ENCODE data around the gene MAPT.

MAPT gene

DNA sequence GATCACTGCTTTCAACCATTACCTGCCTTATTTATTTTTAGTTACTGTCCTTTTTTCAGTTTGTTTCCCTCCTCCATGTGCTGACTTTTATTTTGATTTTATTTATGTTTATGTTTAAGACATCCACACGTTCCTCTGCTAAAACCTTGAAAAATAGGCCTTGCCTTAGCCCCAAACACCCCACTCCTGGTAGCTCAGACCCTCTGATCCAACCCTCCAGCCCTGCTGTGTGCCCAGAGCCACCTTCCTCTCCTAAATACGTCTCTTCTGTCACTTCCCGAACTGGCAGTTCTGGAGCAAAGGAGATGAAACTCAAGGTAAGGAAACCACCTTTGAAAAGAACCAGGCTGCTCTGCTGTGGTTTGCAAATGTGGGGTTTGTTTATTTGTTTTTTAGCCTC, 95.4 kb downstream of the MAPT start:
- no peak for TF ChIP-seq YY1 (IDR thresholded peaks at IDR 0.05; ENCODE audit: low read depth)

DNA sequence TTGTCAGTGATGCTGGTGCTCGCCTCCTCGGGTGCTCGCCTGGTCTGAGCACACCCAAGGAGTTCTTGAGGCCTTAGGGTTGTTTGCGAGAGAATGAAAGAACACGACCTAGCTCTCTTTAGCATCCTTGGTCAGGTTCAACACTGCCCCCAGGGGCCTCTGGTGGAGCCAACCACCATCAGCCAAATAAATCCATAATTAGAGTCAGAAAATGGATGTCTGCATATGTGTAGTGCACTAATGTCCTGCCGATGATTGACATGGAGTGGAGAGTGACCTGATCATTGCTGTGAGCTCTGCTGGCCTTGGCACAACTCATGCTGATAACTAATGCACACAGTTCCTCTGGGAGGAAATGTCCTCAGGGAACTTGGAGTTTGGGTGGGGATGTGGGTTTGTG, 96.5 kb downstream of the MAPT start:
- TF ChIP-seq CREB1 (IDR thresholded peaks at IDR 0.05; ENCODE audit: low read depth) (no peak), TEAD4 (IDR thresholded peaks at IDR 0.05) (no peak), YY1 (IDR thresholded peaks at IDR 0.05; ENCODE audit: low read depth) (no peak), RAD21 (IDR thresholded peaks at IDR 0.05; ENCODE audit: low read depth) (no peak), TAF1 (IDR thresholded peaks at IDR 0.05; ENCODE audit: low read depth) (no peak), EGR1 (IDR thresholded peaks at IDR 0.05) (no peak), EP300 (IDR thresholded peaks at IDR 0.05; ENCODE audit: borderline replicate concordance) (no peak)
- TF ChIP-seq, protein P1, sequence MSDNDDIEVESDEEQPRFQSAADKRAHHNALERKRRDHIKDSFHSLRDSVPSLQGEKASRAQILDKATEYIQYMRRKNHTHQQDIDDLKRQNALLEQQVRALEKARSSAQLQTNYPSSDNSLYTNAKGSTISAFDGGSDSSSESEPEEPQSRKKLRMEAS (IDR thresholded peaks at IDR 0.05), result no peak
- TF ChIP-seq, protein P2, sequence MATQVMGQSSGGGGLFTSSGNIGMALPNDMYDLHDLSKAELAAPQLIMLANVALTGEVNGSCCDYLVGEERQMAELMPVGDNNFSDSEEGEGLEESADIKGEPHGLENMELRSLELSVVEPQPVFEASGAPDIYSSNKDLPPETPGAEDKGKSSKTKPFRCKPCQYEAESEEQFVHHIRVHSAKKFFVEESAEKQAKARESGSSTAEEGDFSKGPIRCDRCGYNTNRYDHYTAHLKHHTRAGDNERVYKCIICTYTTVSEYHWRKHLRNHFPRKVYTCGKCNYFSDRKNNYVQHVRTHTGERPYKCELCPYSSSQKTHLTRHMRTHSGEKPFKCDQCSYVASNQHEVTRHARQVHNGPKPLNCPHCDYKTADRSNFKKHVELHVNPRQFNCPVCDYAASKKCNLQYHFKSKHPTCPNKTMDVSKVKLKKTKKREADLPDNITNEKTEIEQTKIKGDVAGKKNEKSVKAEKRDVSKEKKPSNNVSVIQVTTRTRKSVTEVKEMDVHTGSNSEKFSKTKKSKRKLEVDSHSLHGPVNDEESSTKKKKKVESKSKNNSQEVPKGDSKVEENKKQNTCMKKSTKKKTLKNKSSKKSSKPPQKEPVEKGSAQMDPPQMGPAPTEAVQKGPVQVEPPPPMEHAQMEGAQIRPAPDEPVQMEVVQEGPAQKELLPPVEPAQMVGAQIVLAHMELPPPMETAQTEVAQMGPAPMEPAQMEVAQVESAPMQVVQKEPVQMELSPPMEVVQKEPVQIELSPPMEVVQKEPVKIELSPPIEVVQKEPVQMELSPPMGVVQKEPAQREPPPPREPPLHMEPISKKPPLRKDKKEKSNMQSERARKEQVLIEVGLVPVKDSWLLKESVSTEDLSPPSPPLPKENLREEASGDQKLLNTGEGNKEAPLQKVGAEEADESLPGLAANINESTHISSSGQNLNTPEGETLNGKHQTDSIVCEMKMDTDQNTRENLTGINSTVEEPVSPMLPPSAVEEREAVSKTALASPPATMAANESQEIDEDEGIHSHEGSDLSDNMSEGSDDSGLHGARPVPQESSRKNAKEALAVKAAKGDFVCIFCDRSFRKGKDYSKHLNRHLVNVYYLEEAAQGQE (IDR thresholded peaks at IDR 0.05; ENCODE audit: low read depth), result no peak

DNA sequence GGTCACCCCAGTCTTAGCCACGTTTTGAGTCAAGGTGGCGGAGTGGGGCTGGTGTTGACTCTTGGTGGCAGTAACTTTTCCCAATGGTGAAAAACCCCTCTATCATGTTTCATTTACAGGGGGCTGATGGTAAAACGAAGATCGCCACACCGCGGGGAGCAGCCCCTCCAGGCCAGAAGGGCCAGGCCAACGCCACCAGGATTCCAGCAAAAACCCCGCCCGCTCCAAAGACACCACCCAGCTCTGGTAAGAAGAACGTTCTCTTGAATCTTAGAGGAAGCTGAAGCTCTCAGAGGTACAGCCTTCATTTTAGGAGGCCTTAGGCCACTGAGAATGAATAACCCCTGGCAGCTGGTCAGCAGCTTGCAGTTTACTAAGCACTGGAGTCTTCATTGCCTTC, 97.0 kb downstream of the MAPT start:
- TF ChIP-seq, protein P3, sequence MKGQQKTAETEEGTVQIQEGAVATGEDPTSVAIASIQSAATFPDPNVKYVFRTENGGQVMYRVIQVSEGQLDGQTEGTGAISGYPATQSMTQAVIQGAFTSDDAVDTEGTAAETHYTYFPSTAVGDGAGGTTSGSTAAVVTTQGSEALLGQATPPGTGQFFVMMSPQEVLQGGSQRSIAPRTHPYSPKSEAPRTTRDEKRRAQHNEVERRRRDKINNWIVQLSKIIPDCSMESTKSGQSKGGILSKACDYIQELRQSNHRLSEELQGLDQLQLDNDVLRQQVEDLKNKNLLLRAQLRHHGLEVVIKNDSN (IDR thresholded peaks at IDR 0.05), result no peak
- TF ChIP-seq TAF1 (IDR thresholded peaks at IDR 0.05; ENCODE audit: low read depth) (no peak), EP300 (IDR thresholded peaks at IDR 0.05; ENCODE audit: borderline replicate concordance) (no peak)
- TF ChIP-seq, protein P1 (IDR thresholded peaks at IDR 0.05), result no peak

DNA sequence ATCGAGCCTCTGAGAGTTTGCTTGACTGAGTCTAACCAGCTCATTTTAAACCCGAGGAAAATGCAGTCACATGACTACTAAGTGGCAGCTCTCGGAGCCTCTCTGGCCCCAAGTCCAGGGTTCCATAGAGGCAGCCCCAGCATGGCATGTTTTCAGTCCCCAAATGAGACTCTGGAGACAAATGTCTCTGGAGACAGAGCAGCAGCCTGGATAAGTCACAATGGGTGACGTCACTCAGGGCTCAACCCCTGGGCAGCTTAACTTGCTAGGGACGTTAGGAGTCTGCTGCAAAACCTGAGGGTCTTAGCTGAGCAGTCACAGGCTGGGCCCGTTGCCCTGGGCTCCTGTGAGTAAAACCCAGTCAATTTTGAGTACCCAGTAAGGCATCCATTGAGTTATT, 97.8 kb downstream of the MAPT start:
- no peak for TF ChIP-seq NFIC (IDR thresholded peaks at IDR 0.05)
- TF ChIP-seq, protein P2 (IDR thresholded peaks at IDR 0.05; ENCODE audit: low read depth), result no peak
- no peak for TF ChIP-seq EP300 (IDR thresholded peaks at IDR 0.05; ENCODE audit: borderline replicate concordance)
- TF ChIP-seq TCF12 (IDR thresholded peaks at IDR 0.05; ENCODE audit: low read depth), result no peak
- TF ChIP-seq EGR1 (IDR thresholded peaks at IDR 0.05), result no peak
- TF ChIP-seq YY1 (IDR thresholded peaks at IDR 0.05; ENCODE audit: low read depth), result no peak
- no peak for TF ChIP-seq RAD21 (IDR thresholded peaks at IDR 0.05; ENCODE audit: low read depth)
- TF ChIP-seq, protein P1 (IDR thresholded peaks at IDR 0.05), result no peak
- no peak for TF ChIP-seq FOXM1 (IDR thresholded peaks at IDR 0.05; ENCODE audit: borderline replicate concordance, low read depth)
- TF ChIP-seq, protein P3 (IDR thresholded peaks at IDR 0.05), result no peak

DNA sequence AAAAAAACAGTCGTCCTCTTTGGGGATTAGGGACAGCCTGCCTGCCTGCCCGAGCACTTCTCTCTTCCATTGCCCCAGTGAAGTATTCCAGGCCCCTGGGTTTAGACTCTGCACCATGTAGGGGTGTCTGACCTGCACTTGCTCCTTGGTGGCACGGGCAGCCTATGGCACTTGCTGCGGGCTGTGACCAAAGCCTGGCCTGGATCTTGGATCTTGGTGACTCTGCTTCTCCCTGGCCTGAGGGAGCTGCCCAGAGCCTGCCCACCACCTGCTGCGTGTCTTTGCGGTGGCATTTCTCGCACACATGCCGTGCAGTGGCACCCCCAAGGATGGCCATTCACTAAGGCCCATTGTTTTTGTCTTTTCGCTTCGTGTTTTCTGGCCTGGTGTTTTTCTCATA, 98.5 kb downstream of the MAPT start:
- no peak for TF ChIP-seq TEAD4 (IDR thresholded peaks at IDR 0.05)
- TF ChIP-seq ZBTB7A (IDR thresholded peaks at IDR 0.05; ENCODE audit: low read depth), result no peak
- TF ChIP-seq EP300 (IDR thresholded peaks at IDR 0.05; ENCODE audit: borderline replicate concordance), result no peak
- no peak for TF ChIP-seq NFIC (IDR thresholded peaks at IDR 0.05)
- TF ChIP-seq EGR1 (IDR thresholded peaks at IDR 0.05), result no peak
- TF ChIP-seq, protein P2 (IDR thresholded peaks at IDR 0.05; ENCODE audit: low read depth), result no peak
- TF ChIP-seq CEBPB (IDR thresholded peaks at IDR 0.05), result no peak
- no peak for TF ChIP-seq RAD21 (IDR thresholded peaks at IDR 0.05; ENCODE audit: low read depth)
- TF ChIP-seq FOXM1 (IDR thresholded peaks at IDR 0.05; ENCODE audit: borderline replicate concordance, low read depth), result no peak
- no peak for TF ChIP-seq YY1 (IDR thresholded peaks at IDR 0.05; ENCODE audit: low read depth)
- TF ChIP-seq, protein P1 (IDR thresholded peaks at IDR 0.05), result no peak
- TF ChIP-seq TCF12 (IDR thresholded peaks at IDR 0.05; ENCODE audit: low read depth), result no peak

Measured in Ishikawa (cell line).